Right atrium auricular region (tissue), 2 donors: Measurements from ENCODE around the gene PCDHA2. TPM values are rescaled to one million over a fixed set of nuclear protein-coding genes. Genes with fewer than 3 reads are reported as not detected.
A peak's percentile ranks its signal among the peaks of the same experiment; 100 is the strongest.
"Not testable (repeated sequence)": the region's sequence is repeated elsewhere in the genome, so short reads cannot be mapped to it uniquely, and the experiment has no call there.

ENCODE experiments used
- DNase-seq: peaks from one replicate; pipeline ENCODE4 v3.0.0-alpha.2; 2019; ENCODE audit warnings: low spot score
- H3K27ac ChIP-seq, 2 donors: fragments of 200-600 bp; sonication (generic); 1 replicate in 1 of 2; 2 replicates in 1 of 2; pipeline ENCODE4 v1.5.1; 2016 to 2019
- H3K27me3 ChIP-seq, 2 donors: fragments of 200-600 bp; sonication (generic); one replicate each; pipeline versions ENCODE4 v1.5.1 to v1.6.0; 2017 to 2019
- H3K36me3 ChIP-seq: fragments of 200-600 bp; sonication (generic); one replicate; pipeline ENCODE4 v1.5.1; 2016
- H3K4me1 ChIP-seq, 2 donors: fragments of 200-600 bp; sonication (generic); one replicate each; pipeline versions ENCODE4 v1.5.1 to v1.6.0; 2017 to 2019
- H3K4me3 ChIP-seq, 2 donors: fragments of 200-600 bp; sonication (generic); 1 replicate in 1 of 2; 2 replicates in 1 of 2; pipeline ENCODE4 v1.5.1; 2017 to 2019; ENCODE audit warnings: mild to moderate bottlenecking in 1 of 2, moderate library complexity in 1 of 2
- H3K9me3 ChIP-seq, 2 donors: fragments of 200-600 bp; sonication (generic); one replicate each; pipeline ENCODE4 v1.5.1; 2019
- total RNA-seq, 2 donors: library from RNA; depleted of rRNA; stranded (reverse); fragments of >200 nt; gene quantifications; one replicate each; pipeline ENCODE4 v1.1.0, GENCODE V29; 2016
- TF ChIP-seq, protein P1 (sequence below), 2 donors: fragments of 200-600 bp; sonication (generic); IDR thresholded peaks; one replicate each; pipeline ENCODE4 v1.5.1; 2019; ENCODE audit warnings: antibody characterized with exemption in 2 of 2

The PCDHA2 gene
- total RNA-seq, 2 donors from 2014 or later: 0.07 to 0.20 TPM

DNA sequence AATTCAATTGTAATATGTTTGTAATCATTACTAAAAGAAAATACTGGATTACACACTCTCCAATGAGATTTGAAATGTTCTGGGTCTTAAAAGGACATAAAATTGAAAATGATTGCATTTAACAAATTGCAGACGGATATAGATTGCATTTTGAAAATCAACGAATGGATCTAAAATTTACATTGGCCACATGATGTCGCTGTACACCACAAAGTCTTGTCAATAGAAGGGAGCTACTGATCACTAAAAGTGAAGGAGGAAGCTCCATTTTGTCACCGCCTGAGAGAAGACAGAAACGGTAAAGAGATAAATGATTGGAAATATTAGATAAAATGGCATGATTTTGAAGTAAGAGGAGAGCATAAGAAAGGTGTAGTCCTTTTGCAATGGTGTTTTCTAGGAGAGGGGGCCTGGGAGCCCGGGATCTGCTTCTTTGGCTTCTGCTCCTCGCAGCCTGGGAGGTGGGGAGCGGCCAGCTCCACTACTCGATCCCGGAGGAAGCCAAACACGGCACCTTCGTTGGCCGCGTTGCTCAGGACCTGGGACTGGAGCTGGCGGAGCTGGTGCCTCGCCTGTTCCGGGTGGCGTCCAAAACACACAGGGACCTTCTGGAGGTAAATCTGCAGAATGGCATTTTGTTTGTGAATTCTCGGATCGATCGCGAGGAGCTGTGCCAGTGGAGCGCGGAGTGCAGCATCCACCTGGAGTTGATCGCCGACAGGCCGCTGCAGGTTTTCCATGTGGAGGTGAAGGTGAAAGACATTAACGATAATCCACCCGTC is 8.6 kb upstream of the PCDHA2 start, which contains the start of gene PCDHA1:
TSS of gene PCDHA1 (plus strand) at position 236 of the 782 bp plus-strand sequence.
- H3K4me1 ChIP-seq: no peaks in the 10 kb centered on the region

DNA sequence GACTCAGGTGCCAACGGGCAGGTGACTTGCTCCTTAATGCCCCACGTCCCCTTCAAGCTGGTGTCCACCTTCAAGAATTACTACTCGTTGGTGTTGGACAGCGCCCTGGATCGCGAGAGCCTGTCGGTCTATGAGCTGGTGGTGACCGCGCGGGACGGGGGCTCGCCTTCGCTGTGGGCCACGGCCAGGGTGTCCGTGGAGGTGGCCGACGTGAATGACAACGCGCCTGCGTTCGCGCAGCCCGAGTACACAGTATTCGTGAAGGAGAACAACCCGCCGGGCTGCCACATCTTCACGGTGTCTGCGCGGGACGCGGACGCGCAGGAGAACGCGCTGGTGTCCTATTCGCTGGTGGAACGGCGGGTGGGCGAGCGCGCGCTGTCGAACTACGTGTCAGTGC is 7.2 kb upstream of the PCDHA2 start:
- H3K9me3 ChIP-seq: peaks cover 6 to 90% of the 10 kb centered on the region in 2 donors
- H3K27me3 ChIP-seq, DNase-seq: not testable (repeated sequence)

More for the DNA sequence above, 8.6 kb upstream of the PCDHA2 start, which contains the start of gene PCDHA1:
- Histone ChIP-seq H3K27me3 (no peaks in the 10 kb centered on the region), H3K9me3 (peaks cover 6 to 90% of the 10 kb centered on the region in 2 donors), H3K27ac (no peak within 1 kb of the TSS), H3K36me3 (no peaks in the 10 kb centered on the region), H3K4me3 (no peak within 1 kb of the TSS)
- no peak for DNase-seq
- TF ChIP-seq, protein P1, sequence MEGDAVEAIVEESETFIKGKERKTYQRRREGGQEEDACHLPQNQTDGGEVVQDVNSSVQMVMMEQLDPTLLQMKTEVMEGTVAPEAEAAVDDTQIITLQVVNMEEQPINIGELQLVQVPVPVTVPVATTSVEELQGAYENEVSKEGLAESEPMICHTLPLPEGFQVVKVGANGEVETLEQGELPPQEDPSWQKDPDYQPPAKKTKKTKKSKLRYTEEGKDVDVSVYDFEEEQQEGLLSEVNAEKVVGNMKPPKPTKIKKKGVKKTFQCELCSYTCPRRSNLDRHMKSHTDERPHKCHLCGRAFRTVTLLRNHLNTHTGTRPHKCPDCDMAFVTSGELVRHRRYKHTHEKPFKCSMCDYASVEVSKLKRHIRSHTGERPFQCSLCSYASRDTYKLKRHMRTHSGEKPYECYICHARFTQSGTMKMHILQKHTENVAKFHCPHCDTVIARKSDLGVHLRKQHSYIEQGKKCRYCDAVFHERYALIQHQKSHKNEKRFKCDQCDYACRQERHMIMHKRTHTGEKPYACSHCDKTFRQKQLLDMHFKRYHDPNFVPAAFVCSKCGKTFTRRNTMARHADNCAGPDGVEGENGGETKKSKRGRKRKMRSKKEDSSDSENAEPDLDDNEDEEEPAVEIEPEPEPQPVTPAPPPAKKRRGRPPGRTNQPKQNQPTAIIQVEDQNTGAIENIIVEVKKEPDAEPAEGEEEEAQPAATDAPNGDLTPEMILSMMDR (IDR thresholded peaks at IDR 0.05): no peak

DNA sequence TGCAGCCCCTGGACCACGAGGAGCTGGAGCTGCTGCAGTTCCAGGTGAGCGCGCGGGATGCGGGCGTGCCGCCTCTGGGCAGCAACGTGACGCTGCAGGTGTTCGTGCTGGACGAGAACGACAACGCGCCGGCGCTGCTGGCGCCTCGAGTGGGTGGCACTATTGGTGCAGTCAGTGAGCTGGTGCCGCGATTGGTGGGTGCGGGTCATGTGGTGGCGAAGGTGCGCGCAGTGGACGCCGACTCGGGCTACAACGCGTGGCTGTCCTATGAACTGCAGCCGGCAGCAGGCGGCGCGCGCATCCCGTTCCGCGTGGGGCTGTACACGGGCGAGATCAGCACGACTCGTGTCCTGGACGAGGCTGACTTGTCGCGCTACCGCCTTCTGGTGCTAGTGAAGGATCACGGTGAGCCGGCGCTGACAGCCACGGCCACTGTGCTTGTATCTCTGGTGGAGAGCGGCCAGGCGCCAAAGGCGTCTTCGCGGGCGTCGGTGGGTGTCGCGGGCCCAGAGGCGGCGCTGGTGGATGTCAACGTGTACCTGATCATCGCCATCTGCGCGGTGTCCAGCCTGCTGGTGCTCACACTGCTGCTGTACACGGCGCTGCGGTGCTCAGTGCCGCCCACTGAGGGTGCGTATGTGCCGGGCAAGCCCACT is 6.7 kb upstream of the PCDHA2 start:
- H3K27me3 ChIP-seq, H3K4me3 ChIP-seq, H3K4me1 ChIP-seq, H3K36me3 ChIP-seq, H3K27ac ChIP-seq, DNase-seq: not testable (repeated sequence)
- H3K9me3 ChIP-seq: peaks cover 6 to 89% of the 10 kb centered on the region in 2 donors

More for the DNA sequence above, 7.2 kb upstream of the PCDHA2 start:
- not testable (repeated sequence) for H3K4me1 ChIP-seq, H3K27ac ChIP-seq, H3K4me3 ChIP-seq, H3K36me3 ChIP-seq

DNA sequence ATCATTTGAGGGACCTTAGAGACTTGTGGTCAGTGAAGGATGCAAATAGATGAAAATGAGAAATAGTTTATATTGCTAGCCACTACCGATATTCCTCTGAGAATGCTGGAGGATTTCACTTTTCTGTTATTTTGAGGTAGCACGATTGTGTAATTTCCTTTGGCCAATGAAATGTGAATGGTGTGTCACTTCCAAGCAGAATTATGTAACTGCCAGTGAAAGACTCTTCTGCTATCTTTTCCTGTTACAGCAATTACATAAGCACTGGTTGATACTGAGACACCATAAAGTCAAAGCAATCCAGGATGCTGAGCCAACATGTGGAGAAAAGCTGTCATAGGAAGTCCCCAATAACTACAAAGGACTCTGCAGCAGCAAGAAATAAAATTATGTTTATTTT is 3.6 kb upstream of the PCDHA2 start:
- Histone ChIP-seq H3K9me3 (peaks cover 6 to 92% of the 10 kb centered on the region in 2 donors), H3K27ac (no peak overlapping the region), H3K27me3 (no peaks in the 10 kb centered on the region), H3K4me3 (no peak overlapping the region), H3K4me1 (no peaks in the 10 kb centered on the region), H3K36me3 (no peaks in the 10 kb centered on the region)
- TF ChIP-seq, protein P1 (IDR thresholded peaks at IDR 0.05): no peak
- DNase-seq: no peak

DNA sequence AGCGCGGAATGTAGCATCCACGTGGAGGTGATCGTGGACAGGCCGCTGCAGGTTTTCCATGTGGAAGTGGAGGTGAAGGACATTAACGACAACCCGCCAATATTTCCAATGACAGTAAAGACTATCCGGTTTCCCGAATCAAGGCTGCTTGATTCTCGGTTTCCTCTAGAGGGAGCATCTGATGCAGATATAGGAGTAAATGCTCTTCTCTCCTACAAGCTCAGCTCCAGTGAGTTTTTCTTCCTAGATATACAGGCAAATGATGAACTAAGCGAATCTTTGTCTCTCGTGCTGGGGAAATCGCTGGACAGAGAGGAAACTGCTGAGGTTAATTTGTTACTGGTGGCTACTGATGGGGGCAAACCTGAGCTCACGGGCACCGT is 598 bp downstream of the PCDHA2 start:
- no peak for DNase-seq
- Histone ChIP-seq H3K4me1 (no peaks in the 10 kb centered on the region), H3K27ac (no peak overlapping the region), H3K4me3 (peak overlapping the region in 1 of 2 donors; percentile 35), H3K27me3 (no peaks in the 10 kb centered on the region), H3K36me3 (no peaks in the 10 kb centered on the region), H3K9me3 (peaks cover 0 to 80% of the 10 kb centered on the region in 2 donors)
- TF ChIP-seq, protein P1 (IDR thresholded peaks at IDR 0.05): peak in 1 of 2 donors; percentile 21

DNA sequence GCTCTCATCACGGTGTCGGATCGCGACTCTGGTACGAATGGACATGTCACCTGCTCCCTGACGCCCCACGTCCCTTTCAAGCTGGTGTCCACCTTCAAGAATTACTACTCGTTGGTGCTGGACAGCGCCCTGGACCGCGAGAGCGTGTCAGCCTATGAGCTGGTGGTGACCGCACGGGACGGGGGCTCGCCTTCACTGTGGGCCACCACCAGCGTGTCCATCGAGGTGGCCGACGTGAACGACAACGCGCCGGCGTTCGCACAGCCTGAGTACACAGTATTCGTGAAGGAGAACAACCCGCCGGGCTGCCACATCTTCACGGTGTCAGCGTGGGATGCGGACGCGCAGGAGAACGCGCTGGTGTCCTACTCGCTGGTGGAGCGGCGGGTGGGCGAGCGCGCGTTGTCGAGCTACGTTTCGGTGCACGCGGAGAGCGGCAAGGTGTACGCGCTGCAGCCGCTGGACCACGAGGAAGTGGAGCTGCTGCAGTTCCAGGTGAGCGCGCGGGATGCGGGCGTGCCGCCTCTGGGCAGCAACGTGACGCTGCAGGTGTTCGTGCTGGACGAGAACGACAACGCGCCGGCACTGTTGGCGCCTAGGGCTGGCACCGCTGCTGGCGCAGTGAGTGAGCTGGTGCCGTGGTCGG is 1.5 kb downstream of the PCDHA2 start:
- not testable (repeated sequence) for H3K27ac ChIP-seq, H3K27me3 ChIP-seq, DNase-seq, H3K36me3 ChIP-seq, H3K4me3 ChIP-seq, H3K4me1 ChIP-seq
- H3K9me3 ChIP-seq: peaks cover 0 to 78% of the 10 kb centered on the region in 2 donors

DNA sequence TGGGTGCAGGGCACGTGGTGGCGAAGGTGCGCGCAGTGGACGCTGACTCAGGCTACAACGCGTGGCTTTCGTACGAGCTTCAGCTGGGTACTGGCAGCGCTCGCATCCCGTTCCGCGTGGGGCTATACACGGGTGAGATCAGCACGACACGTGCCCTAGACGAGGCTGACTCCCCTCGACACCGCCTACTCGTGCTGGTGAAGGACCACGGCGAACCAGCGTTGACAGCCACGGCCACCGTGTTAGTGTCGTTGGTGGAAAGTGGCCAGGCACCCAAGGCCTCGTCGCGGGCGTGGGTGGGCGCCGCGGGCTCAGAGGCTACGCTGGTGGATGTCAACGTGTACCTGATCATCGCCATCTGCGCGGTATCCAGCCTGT is 2.1 kb downstream of the PCDHA2 start:
- Histone ChIP-seq H3K36me3 (no peaks in the 10 kb centered on the region), H3K27ac (no peak overlapping the region), H3K4me3 (no peak overlapping the region), H3K4me1 (no peaks in the 10 kb centered on the region), H3K9me3 (peaks cover 0 to 80% of the 10 kb centered on the region in 2 donors), H3K27me3 (no peaks in the 10 kb centered on the region)
- TF ChIP-seq, protein P1 (IDR thresholded peaks at IDR 0.05): no peak
- DNase-seq: no peak
